Ishikawa (cell line): ENCODE data around the gene CIAO3.

ENCODE experiments used
- CREB1 ChIP-seq: IDR thresholded peaks from 2 replicates; pipeline ENCODE4 v1.6.1; 2012; ENCODE audit warnings: low read depth
- EGR1 ChIP-seq: IDR thresholded peaks from 2 replicates; pipeline ENCODE4 v1.6.1; 2012
- EP300 ChIP-seq: IDR thresholded peaks from 2 replicates; pipeline ENCODE4 v1.6.1; 2012; ENCODE audit warnings: borderline replicate concordance
- FOXM1 ChIP-seq: IDR thresholded peaks from 2 replicates; pipeline ENCODE4 v1.6.1; 2012; ENCODE audit warnings: low read depth, borderline replicate concordance
- MAX ChIP-seq: IDR thresholded peaks from 2 replicates; pipeline ENCODE4 v1.6.1; 2012
- NFIC ChIP-seq: IDR thresholded peaks from 2 replicates; pipeline ENCODE4 v1.6.1; 2012
- RAD21 ChIP-seq: IDR thresholded peaks from 2 replicates; pipeline ENCODE4 v1.6.1; 2012; ENCODE audit warnings: low read depth
- REST ChIP-seq: IDR thresholded peaks from 2 replicates; pipeline ENCODE4 v1.6.1; 2012; ENCODE audit warnings: low read depth, mild to moderate bottlenecking
- TAF1 ChIP-seq: IDR thresholded peaks from 2 replicates; pipeline ENCODE4 v1.6.1; 2012; ENCODE audit warnings: low read depth, mild to moderate bottlenecking
- TCF12 ChIP-seq: IDR thresholded peaks from 2 replicates; pipeline ENCODE4 v1.6.1; 2012; ENCODE audit warnings: low read depth
- TEAD4 ChIP-seq: IDR thresholded peaks from 2 replicates; pipeline ENCODE4 v1.6.1; 2012
- USF1 ChIP-seq: IDR thresholded peaks from 2 replicates; pipeline ENCODE4 v1.6.1; 2012
- YY1 ChIP-seq: IDR thresholded peaks from 2 replicates; pipeline ENCODE4 v1.6.1; 2012; ENCODE audit warnings: low read depth
- ZBTB7A ChIP-seq: IDR thresholded peaks from 2 replicates; pipeline ENCODE4 v1.6.1; 2012; ENCODE audit warnings: low read depth

DNA sequence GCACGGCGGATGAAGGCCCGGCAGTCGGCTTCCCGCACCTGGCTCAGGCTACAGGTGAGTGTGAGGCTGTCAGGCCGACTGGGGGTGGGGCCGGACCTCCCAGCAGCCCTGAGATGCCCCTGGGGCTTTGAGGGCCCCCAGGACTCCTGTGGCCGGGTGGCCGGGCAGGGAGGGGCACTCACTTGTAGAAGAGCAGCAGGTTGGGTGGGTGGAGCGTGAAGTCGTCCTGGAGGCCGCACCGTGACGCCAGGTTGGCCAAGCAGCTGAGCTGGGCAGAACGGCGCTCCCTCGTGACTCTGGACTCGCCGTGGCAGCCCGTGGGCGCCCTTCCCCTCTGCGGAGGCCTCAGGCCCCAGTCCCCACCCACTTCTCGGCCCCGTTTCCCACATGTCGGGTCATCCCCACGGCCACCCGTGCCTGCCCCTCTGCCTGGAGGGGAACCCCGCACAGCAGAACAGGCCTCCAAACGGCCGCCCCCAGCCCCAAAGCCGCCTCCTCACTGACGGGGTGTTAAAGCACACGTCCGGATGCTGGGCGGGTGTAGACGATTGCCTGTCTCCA is 34.5 kb upstream of the CIAO3 start:
- TF ChIP-seq REST, result no peak
- no peak for TF ChIP-seq FOXM1
- no peak for TF ChIP-seq NFIC
- no peak for TF ChIP-seq USF1
- TF ChIP-seq TCF12, result no peak
- no peak for TF ChIP-seq EP300
- TF ChIP-seq ZBTB7A, result no peak
- no peak for TF ChIP-seq YY1
- no peak for TF ChIP-seq TEAD4
- TF ChIP-seq CREB1, result no peak
- no peak for TF ChIP-seq MAX
- TF ChIP-seq TAF1, result no peak
- no peak for TF ChIP-seq EGR1
- no peak for TF ChIP-seq RAD21
